GM13976 (cell line): ENCODE results near the gene PDRG1.

Experiments used
- DNase-seq: peaks from one replicate; pipeline ENCODE4 v3.0.0; 2012; ENCODE audit warnings: low spot score
- CTCF ChIP-seq: IDR thresholded peaks from 2 replicates; pipeline ENCODE4 v1.5.1; 2012; ENCODE audit warnings: borderline replicate concordance, mild to moderate bottlenecking; ENCODE audit not compliant: insufficient read depth; ENCODE audit errors: extremely low read depth, missing control alignments, control extremely low read depth
- in situ Hi-C: fragments of 300-500 bp; cut with MboI; formaldehyde crosslinking; loops from one replicate; pipeline ENCODE4 v1.12.0; 2022; ENCODE audit warnings: low sequenced_read_pairs, mixed read lengths, inconsistent platforms; ENCODE audit not compliant: unreplicated experiment

Gene PDRG1

GRCh38 chr20:31907046-31907445 is 44.8 kb downstream of the PDRG1 start:
- in situ Hi-C loops: no loop called here
- no peak for DNase-seq
- no peak for TF ChIP-seq CTCF

- in situ Hi-C loops: no loop called here
- no peak for TF ChIP-seq CTCF
- DNase-seq: no peak
Measured at GRCh38 chr20:31906001-31906400, 45.8 kb downstream of the PDRG1 start.

GRCh38 chr20:31903627-31904386 is 48.0 kb downstream of the PDRG1 start:
- no peak for DNase-seq
- in situ Hi-C loops: no loop called here
- TF ChIP-seq CTCF: no peak

- no peak for DNase-seq
- TF ChIP-seq CTCF: no peak
- in situ Hi-C loops: no loop called here
Measured at GRCh38 chr20:31901615-31902014, 50.2 kb downstream of the PDRG1 start.

GRCh38 chr20:31897541-31897940 is 54.3 kb downstream of the PDRG1 start:
- in situ Hi-C loops: no loop called here
- no peak for TF ChIP-seq CTCF
- no peak for DNase-seq

- no peak for DNase-seq
- TF ChIP-seq CTCF: no peak
- in situ Hi-C loops: no loop called here
Measured at GRCh38 chr20:31896049-31896448, 55.8 kb downstream of the PDRG1 start.
